ENCODE results near the gene RAET1L.

Gene RAET1L

DNA sequence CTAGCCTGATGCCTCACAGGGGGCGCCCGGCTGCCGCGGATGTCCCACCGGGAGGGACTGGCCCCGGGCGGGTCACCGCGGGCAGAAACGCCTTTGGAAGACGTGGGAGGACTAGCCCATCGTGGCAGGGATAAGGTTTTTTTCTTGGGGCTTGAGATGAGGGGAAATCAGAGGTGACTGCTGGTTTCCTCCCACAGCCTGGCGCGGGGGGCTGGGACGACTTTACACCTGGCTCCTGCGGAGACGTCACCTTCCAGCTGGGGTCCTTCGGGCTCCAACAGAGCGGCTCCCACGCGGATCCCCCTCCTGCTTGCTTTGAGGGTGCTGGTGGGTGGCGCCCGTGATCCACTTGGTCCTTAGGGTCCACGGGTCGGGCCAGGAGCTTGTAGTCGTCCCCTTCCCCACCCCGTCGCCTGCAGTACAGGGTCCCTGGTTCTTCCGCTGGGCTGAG lies 32.2 kb upstream of the RAET1L start:
- H3K36me3 Mint-ChIP-seq (ENCODE audit: low read depth): no peaks in the 10 kb centered on the region
- no peak for DNase-seq
- H3K27me3 Mint-ChIP-seq: peaks cover 58% of the 10 kb centered on the region
- H3K9me3 Mint-ChIP-seq: no peaks in the 10 kb centered on the region
- no peak overlapping the region for H3K4me3 Mint-ChIP-seq
- no peak overlapping the region for H3K27ac Mint-ChIP-seq
- H3K4me1 Mint-ChIP-seq (ENCODE audit: low read depth): peaks cover 9% of the 10 kb centered on the region

GRCh38 chr6:150056916-150057315 lies 31.6 kb upstream of the RAET1L start:
- Mint-ChIP-seq H3K27ac (no peak overlapping the region), H3K4me1 (ENCODE audit: low read depth) (peaks cover 9% of the 10 kb centered on the region), H3K9me3 (no peaks in the 10 kb centered on the region), H3K27me3 (peaks cover 64% of the 10 kb centered on the region), H3K4me3 (no peak overlapping the region), H3K36me3 (ENCODE audit: low read depth) (no peaks in the 10 kb centered on the region)
- no peak for DNase-seq

DNA sequence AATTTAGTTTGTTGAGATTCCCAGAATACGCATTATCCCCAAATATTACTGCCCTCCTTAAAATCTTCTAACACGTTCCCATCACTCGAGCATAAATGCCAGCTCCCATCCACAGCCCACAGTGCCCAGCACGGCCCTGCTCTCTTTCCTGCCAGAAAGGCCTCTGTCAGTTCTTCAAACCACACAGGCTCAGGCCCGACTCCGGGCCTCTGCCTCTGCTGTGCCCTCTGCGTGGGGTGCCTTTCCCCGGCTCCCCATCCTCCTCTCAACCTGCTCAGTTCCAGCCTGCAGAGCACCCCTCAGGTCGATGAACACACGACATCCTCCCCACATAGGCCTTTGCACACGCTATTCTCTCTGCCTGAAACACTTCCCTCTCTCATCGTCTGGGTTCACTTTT lies 30.8 kb upstream of the RAET1L start:
- H3K27ac Mint-ChIP-seq: no peak overlapping the region
- no peaks in the 10 kb centered on the region for H3K9me3 Mint-ChIP-seq
- H3K27me3 Mint-ChIP-seq: peaks cover 69% of the 10 kb centered on the region
- no peaks in the 10 kb centered on the region for H3K36me3 Mint-ChIP-seq (ENCODE audit: low read depth)
- peaks cover 9% of the 10 kb centered on the region for H3K4me1 Mint-ChIP-seq (ENCODE audit: low read depth)
- no peak for DNase-seq
- H3K4me3 Mint-ChIP-seq: no peak overlapping the region

GRCh38 chr6:150055131-150055530 lies 29.8 kb upstream of the RAET1L start:
- H3K4me1 Mint-ChIP-seq (ENCODE audit: low read depth): peaks cover 6% of the 10 kb centered on the region
- H3K4me3 Mint-ChIP-seq: no peak overlapping the region
- no peaks in the 10 kb centered on the region for H3K36me3 Mint-ChIP-seq (ENCODE audit: low read depth)
- H3K27ac Mint-ChIP-seq: no peak overlapping the region
- H3K27me3 Mint-ChIP-seq: peaks cover 79% of the 10 kb centered on the region
- no peaks in the 10 kb centered on the region for H3K9me3 Mint-ChIP-seq
- DNase-seq: no peak

- no peaks in the 10 kb centered on the region for H3K4me1 Mint-ChIP-seq (ENCODE audit: low read depth)
- no peak overlapping the region for H3K4me3 Mint-ChIP-seq
- peaks cover 73% of the 10 kb centered on the region for H3K27me3 Mint-ChIP-seq
- no peaks in the 10 kb centered on the region for H3K9me3 Mint-ChIP-seq
- no peaks in the 10 kb centered on the region for H3K36me3 Mint-ChIP-seq (ENCODE audit: low read depth)
- H3K27ac Mint-ChIP-seq: no peak overlapping the region
- DNase-seq: no peak
Observed at GRCh38 chr6:150053450-150053849, 28.1 kb upstream of the RAET1L start.

DNA sequence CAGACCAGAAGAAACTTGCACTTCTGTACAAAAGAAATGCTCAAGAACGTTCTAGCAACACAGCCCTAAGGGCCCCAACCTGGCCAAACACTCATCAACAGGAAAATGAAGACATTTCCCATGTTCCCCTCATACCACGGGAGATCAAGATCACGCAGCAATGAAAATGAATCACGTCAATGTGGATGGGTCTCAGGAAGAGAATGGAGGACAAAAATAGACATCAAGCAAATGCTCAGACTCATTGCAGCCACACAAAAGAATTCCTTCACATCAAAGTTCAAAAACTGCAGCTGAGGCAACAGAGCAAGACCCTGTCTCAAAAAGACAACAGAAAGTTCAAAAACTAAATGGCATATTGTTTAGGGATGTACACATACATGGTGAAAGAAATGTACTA lies 25.5 kb upstream of the RAET1L start:
- no peak overlapping the region for H3K4me3 Mint-ChIP-seq
- DNase-seq: no peak
- H3K27ac Mint-ChIP-seq: no peak overlapping the region
- H3K27me3 Mint-ChIP-seq: peaks cover 83% of the 10 kb centered on the region
- peaks cover 3% of the 10 kb centered on the region for H3K4me1 Mint-ChIP-seq (ENCODE audit: low read depth)
- H3K9me3 Mint-ChIP-seq: no peaks in the 10 kb centered on the region
- no peaks in the 10 kb centered on the region for H3K36me3 Mint-ChIP-seq (ENCODE audit: low read depth)

- DNase-seq: no peak
- no peak overlapping the region for H3K4me3 Mint-ChIP-seq
- no peaks in the 10 kb centered on the region for H3K36me3 Mint-ChIP-seq (ENCODE audit: low read depth)
- H3K27me3 Mint-ChIP-seq: peaks cover 72% of the 10 kb centered on the region
- H3K27ac Mint-ChIP-seq: no peak overlapping the region
- H3K4me1 Mint-ChIP-seq (ENCODE audit: low read depth): peaks cover 3% of the 10 kb centered on the region
- H3K9me3 Mint-ChIP-seq: no peaks in the 10 kb centered on the region
Observed at GRCh38 chr6:150048099-150048498, 22.8 kb upstream of the RAET1L start.

DNA sequence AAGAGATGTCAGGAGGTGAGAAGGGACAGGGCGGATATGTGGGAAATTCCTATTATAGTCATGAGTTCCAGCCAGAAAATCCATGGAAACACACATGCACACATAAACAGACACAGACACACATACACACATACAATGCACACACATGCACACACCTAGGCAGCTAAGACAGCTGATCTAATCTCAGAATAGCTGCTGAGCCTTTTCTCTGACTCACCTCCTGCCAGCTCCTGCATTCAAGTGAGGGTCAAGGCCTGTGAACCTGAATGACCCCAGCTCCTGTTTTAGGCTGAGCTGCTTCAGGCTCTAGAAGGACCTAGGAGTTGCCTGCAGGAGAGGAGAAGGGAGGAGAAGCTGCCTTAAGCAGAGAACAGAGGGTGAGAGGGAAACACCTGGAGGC lies 21.6 kb upstream of the RAET1L start:
- Mint-ChIP-seq H3K27ac (no peak overlapping the region), H3K36me3 (ENCODE audit: low read depth) (no peaks in the 10 kb centered on the region), H3K9me3 (no peaks in the 10 kb centered on the region), H3K4me1 (ENCODE audit: low read depth) (peaks cover 3% of the 10 kb centered on the region), H3K27me3 (peaks cover 69% of the 10 kb centered on the region), H3K4me3 (no peak overlapping the region)
- DNase-seq: no peak

DNA sequence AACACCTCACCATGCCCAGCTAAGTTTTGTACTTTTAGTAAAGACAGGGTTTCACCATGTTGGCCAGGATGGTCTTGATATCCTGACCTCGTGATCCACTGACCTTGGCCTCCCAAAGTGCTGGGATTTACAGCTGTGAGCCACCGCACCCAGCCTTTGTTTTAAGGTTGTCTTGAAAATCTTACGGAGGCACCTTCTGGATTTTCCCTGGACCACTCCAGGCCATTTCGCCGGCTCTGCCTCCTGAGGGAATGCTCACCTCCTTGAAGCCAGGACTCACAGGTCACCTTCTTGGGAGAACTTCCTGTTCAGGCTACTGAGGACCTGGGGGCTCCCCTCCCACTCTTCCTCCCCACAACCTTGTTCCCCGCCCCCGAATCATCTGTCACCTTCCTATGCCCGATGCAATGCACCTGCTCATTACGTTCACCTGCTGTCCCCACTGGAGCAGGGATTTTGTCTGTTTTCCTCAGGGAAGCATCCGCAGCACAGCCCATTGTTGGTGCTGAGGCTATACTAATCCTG lies 19.4 kb upstream of the RAET1L start:
- H3K27ac Mint-ChIP-seq: no peak overlapping the region
- H3K27me3 Mint-ChIP-seq: peaks cover 72% of the 10 kb centered on the region
- H3K4me3 Mint-ChIP-seq: no peak overlapping the region
- DNase-seq: no peak
- peaks cover 3% of the 10 kb centered on the region for H3K4me1 Mint-ChIP-seq (ENCODE audit: low read depth)
- H3K9me3 Mint-ChIP-seq: no peaks in the 10 kb centered on the region
- H3K36me3 Mint-ChIP-seq (ENCODE audit: low read depth): no peaks in the 10 kb centered on the region

- peaks cover 4% of the 10 kb centered on the region for H3K4me1 Mint-ChIP-seq (ENCODE audit: low read depth)
- H3K4me3 Mint-ChIP-seq: no peak overlapping the region
- DNase-seq: no peak
- no peak overlapping the region for H3K27ac Mint-ChIP-seq
- no peaks in the 10 kb centered on the region for H3K9me3 Mint-ChIP-seq
- peaks cover 77% of the 10 kb centered on the region for H3K27me3 Mint-ChIP-seq
- H3K36me3 Mint-ChIP-seq (ENCODE audit: low read depth): no peaks in the 10 kb centered on the region
Observed at GRCh38 chr6:150043501-150044412, 18.4 kb upstream of the RAET1L start.

GRCh38 chr6:150043096-150043495 lies 17.8 kb upstream of the RAET1L start:
- no peak overlapping the region for H3K4me3 Mint-ChIP-seq
- no peaks in the 10 kb centered on the region for H3K9me3 Mint-ChIP-seq
- H3K36me3 Mint-ChIP-seq (ENCODE audit: low read depth): no peaks in the 10 kb centered on the region
- no peak overlapping the region for H3K27ac Mint-ChIP-seq
- DNase-seq: no peak
- H3K4me1 Mint-ChIP-seq (ENCODE audit: low read depth): peaks cover 7% of the 10 kb centered on the region
- peaks cover 79% of the 10 kb centered on the region for H3K27me3 Mint-ChIP-seq

GRCh38 chr6:150038202-150039062 lies 13.1 kb upstream of the RAET1L start:
- no peak overlapping the region for H3K27ac Mint-ChIP-seq
- no peak for DNase-seq
- no peak overlapping the region for H3K4me3 Mint-ChIP-seq
- peaks cover 16% of the 10 kb centered on the region for H3K4me1 Mint-ChIP-seq (ENCODE audit: low read depth)
- peaks cover 87% of the 10 kb centered on the region for H3K27me3 Mint-ChIP-seq
- H3K9me3 Mint-ChIP-seq: no peaks in the 10 kb centered on the region
- H3K36me3 Mint-ChIP-seq (ENCODE audit: low read depth): no peaks in the 10 kb centered on the region

- peaks cover 87% of the 10 kb centered on the region for H3K27me3 Mint-ChIP-seq
- H3K9me3 Mint-ChIP-seq: no peaks in the 10 kb centered on the region
- no peaks in the 10 kb centered on the region for H3K36me3 Mint-ChIP-seq (ENCODE audit: low read depth)
- peaks cover 16% of the 10 kb centered on the region for H3K4me1 Mint-ChIP-seq (ENCODE audit: low read depth)
- H3K27ac Mint-ChIP-seq: no peak overlapping the region
- no peak for DNase-seq
- H3K4me3 Mint-ChIP-seq: peak overlapping the region; percentile 64
Observed at GRCh38 chr6:150037526-150038201, 12.3 kb upstream of the RAET1L start.

DNA sequence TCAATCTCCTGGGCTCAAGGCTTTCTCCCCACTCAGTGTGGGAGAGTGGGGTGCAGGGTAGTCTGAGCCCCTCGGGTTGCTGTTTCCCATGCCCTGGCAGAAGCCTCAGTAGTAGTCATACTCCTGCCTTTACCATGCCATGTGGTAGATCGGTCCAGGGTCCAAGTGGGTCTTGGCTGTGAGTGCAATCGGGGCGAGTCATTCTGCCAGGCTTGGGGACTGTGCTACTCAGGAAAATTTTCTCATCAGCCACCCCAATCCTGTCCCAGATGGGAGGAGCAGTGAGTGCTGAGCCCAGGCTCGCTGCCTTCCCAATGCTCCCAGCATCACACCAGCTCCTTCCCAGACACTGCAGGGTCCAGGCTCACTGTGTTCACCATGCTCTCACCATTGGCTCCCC lies 10.7 kb upstream of the RAET1L start:
- Mint-ChIP-seq H3K36me3 (ENCODE audit: low read depth) (no peaks in the 10 kb centered on the region), H3K9me3 (no peaks in the 10 kb centered on the region), H3K4me1 (ENCODE audit: low read depth) (peaks cover 16% of the 10 kb centered on the region), H3K4me3 (no peak overlapping the region), H3K27ac (no peak overlapping the region), H3K27me3 (peaks cover 73% of the 10 kb centered on the region)
- DNase-seq: no peak
